Loucy (cell line): ENCODE data around the gene MYO9A.
"Not testable (repeated sequence)": the region's sequence is repeated elsewhere in the genome, so short reads cannot be mapped to it uniquely, and the experiment has no call there.

ENCODE experiments used
- H2AFZ ChIP-seq: fragments of 200-600 bp; sonication (generic); 2 replicates; pipeline ENCODE4 v1.6.0; 2016; ENCODE audit warnings: antibody characterized with exemption, mild to moderate bottlenecking, low read length, moderate library complexity
- H3F3A ChIP-seq: fragments of 200-600 bp; 2 replicates; pipeline ENCODE4 v1.6.0; 2016; ENCODE audit warnings: antibody characterized with exemption, low read depth, mild to moderate bottlenecking
- H3K27me3 ChIP-seq: fragments of 200-600 bp; sonication (generic); 2 replicates; pipeline ENCODE4 v1.6.1; 2014; ENCODE audit warnings: low read length, mild to moderate bottlenecking; ENCODE audit not compliant: insufficient read depth, poor library complexity, severe bottlenecking
- H3K36me3 ChIP-seq: fragments of 200-600 bp; sonication (generic); 2 replicates; pipeline ENCODE4 v1.6.1; 2016; ENCODE audit warnings: low read length; ENCODE audit not compliant: insufficient read depth
- H3K4me1 ChIP-seq: fragments of 200-600 bp; sonication (generic); 2 replicates; pipeline ENCODE4 v1.5.1; 2014; ENCODE audit warnings: low read length, mild to moderate bottlenecking; ENCODE audit not compliant: insufficient read depth, poor library complexity, severe bottlenecking
- H3K4me2 ChIP-seq: fragments of 200-600 bp; sonication (generic); 2 replicates; pipeline ENCODE4 v1.6.0; 2014; ENCODE audit warnings: antibody characterized with exemption, low read length, low read depth, mild to moderate bottlenecking; ENCODE audit not compliant: poor library complexity, severe bottlenecking
- H3K4me3 ChIP-seq: fragments of 200-600 bp; sonication (generic); 2 replicates; pipeline ENCODE4 v1.5.1; 2014; ENCODE audit warnings: low read length, mild to moderate bottlenecking, mixed read lengths; ENCODE audit not compliant: poor library complexity, severe bottlenecking
- H3K79me2 ChIP-seq: fragments of 200-600 bp; sonication (generic); 2 replicates; pipeline ENCODE4 v1.6.1; 2014; ENCODE audit warnings: low read length; ENCODE audit not compliant: insufficient read depth
- H3K9ac ChIP-seq: fragments of 200-600 bp; sonication (generic); 2 replicates; pipeline ENCODE4 v1.6.0; 2014; ENCODE audit warnings: mild to moderate bottlenecking, low read depth, low read length, moderate library complexity; ENCODE audit not compliant: poor library complexity, severe bottlenecking
- H3K9me2 ChIP-seq: fragments of 200-600 bp; sonication (generic); replicated peaks from 2 replicates; pipeline ENCODE4 v1.6.1; 2016; ENCODE audit warnings: low read depth, low read length, mixed read lengths
- H3K9me3 ChIP-seq: fragments of 200-600 bp; sonication (generic); 2 replicates; pipeline ENCODE4 v1.6.1; 2014; ENCODE audit warnings: mild to moderate bottlenecking, antibody characterized with exemption, low read length, low read depth; ENCODE audit not compliant: insufficient read depth
- H4K20me1 ChIP-seq: fragments of 200-600 bp; sonication (generic); 2 replicates; pipeline ENCODE4 v1.6.0; 2014; ENCODE audit warnings: antibody characterized with exemption, low read length, mild to moderate bottlenecking; ENCODE audit not compliant: insufficient read depth, poor library complexity, severe bottlenecking
- CTCF ChIP-seq: fragments of 200-600 bp; sonication (generic); conservative IDR thresholded peaks from 2 replicates; pipeline ENCODE4 v1.5.1; 2014; ENCODE audit warnings: mild to moderate bottlenecking, antibody characterized with exemption, low read length
- EZH2phosphoT487 ChIP-seq: fragments of 200-600 bp; IDR thresholded peaks from 2 replicates; pipeline ENCODE4 v1.6.1; 2018; ENCODE audit warnings: antibody characterized with exemption, mild to moderate bottlenecking, moderate library complexity, borderline replicate concordance

The MYO9A gene

GRCh38 chr15:71880276-71880675, 237.7 kb downstream of the MYO9A start:
- Histone ChIP-seq H3K79me2 (no peaks in the 10 kb centered on the region), H3K4me2 (no peak overlapping the region), H4K20me1 (no peaks in the 10 kb centered on the region), H3K9me2 (no peaks in the 10 kb centered on the region), H3K36me3 (peaks cover 41% of the 10 kb centered on the region; the same call in 1 of the 2 replicates), H3K4me1 (no peaks in the 10 kb centered on the region), H3K9me3 (no peaks in the 10 kb centered on the region), H3K27me3 (no peaks in the 10 kb centered on the region), H3K4me3 (no peak overlapping the region), H2AFZ (no peak overlapping the region), H3F3A (no peaks in the 10 kb centered on the region), H3K9ac (no peak overlapping the region)
- TF ChIP-seq CTCF (no peak), EZH2phosphoT487 (no peak)

GRCh38 chr15:71874245-71874644, 243.7 kb downstream of the MYO9A start:
- H3K4me2 ChIP-seq = no peak overlapping the region
- H3K79me2 ChIP-seq = no peaks in the 10 kb centered on the region
- H4K20me1 ChIP-seq = no peaks in the 10 kb centered on the region
- H3K9ac ChIP-seq = no peak overlapping the region
- no peaks in the 10 kb centered on the region for H3K9me3 ChIP-seq
- H2AFZ ChIP-seq = no peak overlapping the region
- no peaks in the 10 kb centered on the region for H3K27me3 ChIP-seq
- no peak for TF ChIP-seq CTCF
- TF ChIP-seq EZH2phosphoT487 = no peak
- no peaks in the 10 kb centered on the region for H3K4me1 ChIP-seq
- H3K36me3 ChIP-seq = peaks cover 19% of the 10 kb centered on the region; the same call in 1 of the 2 replicates
- H3K9me2 ChIP-seq = no peaks in the 10 kb centered on the region
- H3F3A ChIP-seq = no peaks in the 10 kb centered on the region
- H3K4me3 ChIP-seq = no peak overlapping the region

- not testable (repeated sequence) for H3K9ac ChIP-seq, H4K20me1 ChIP-seq, H3K4me2 ChIP-seq, H3K9me3 ChIP-seq, H3K27me3 ChIP-seq, H3K4me1 ChIP-seq, H3K79me2 ChIP-seq, H3K4me3 ChIP-seq, H3K9me2 ChIP-seq, H3F3A ChIP-seq, H2AFZ ChIP-seq
- peaks cover 16% of the 10 kb centered on the region; the same call in 1 of the 2 replicates for H3K36me3 ChIP-seq
Measured at GRCh38 chr15:71858232-71858631, 259.7 kb downstream of the MYO9A start.

GRCh38 chr15:71853543-71853942, 264.4 kb downstream of the MYO9A start:
- Histone ChIP-seq H3K79me2 (no peaks in the 10 kb centered on the region), H3K9me2 (no peaks in the 10 kb centered on the region), H3K9me3 (no peaks in the 10 kb centered on the region), H3K27me3 (no peaks in the 10 kb centered on the region), H3K9ac (no peak overlapping the region), H2AFZ (no peak overlapping the region), H3K4me1 (no peaks in the 10 kb centered on the region), H3K4me3 (no peak overlapping the region), H3K36me3 (peaks cover 40% of the 10 kb centered on the region), H3K4me2 (no peak overlapping the region), H3F3A (no peaks in the 10 kb centered on the region; the same call in 1 of the 2 replicates), H4K20me1 (no peaks in the 10 kb centered on the region)
- TF ChIP-seq EZH2phosphoT487 (no peak), CTCF (no peak)
